SK-N-DZ (cell line): Measurements from ENCODE around the gene AIFM3.
A peak's percentile ranks its signal among the peaks of the same experiment; 100 is the strongest.
"Not testable (repeated sequence)": the region's sequence is repeated elsewhere in the genome, so short reads cannot be mapped to it uniquely, and the experiment has no call there.

Source experiments
- DNase-seq: peaks from one replicate; pipeline ENCODE4 v3.0.0-alpha.2; 2015; ENCODE audit warnings: low spot score

AIFM3 gene

GRCh38 chr22:21003782-21004181, 36.7 kb downstream of the AIFM3 start:
- no peak for DNase-seq

GRCh38 chr22:21009208-21009607, 42.2 kb downstream of the AIFM3 start:
- DNase-seq = not testable (repeated sequence)

- DNase-seq = no peak
Observed at GRCh38 chr22:21009638-21010425, 42.8 kb downstream of the AIFM3 start.

GRCh38 chr22:21010426-21011113, 43.5 kb downstream of the AIFM3 start:
- DNase-seq = no peak

GRCh38 chr22:21012446-21013407, 45.7 kb downstream of the AIFM3 start:
- no peak for DNase-seq

- no peak for DNase-seq
Observed at GRCh38 chr22:21013657-21014201, 46.7 kb downstream of the AIFM3 start.

GRCh38 chr22:21014202-21014725, 47.2 kb downstream of the AIFM3 start:
- peak; percentile 97 for DNase-seq

GRCh38 chr22:21014726-21015465, 47.8 kb downstream of the AIFM3 start, which contains the start of gene P2RX6:
Gene P2RX6, plus strand, starts transcription at chr22:21015165. Its CDS starts 10 bp downstream, at chr22:21015175.
- DNase-seq = peak; percentile 77

GRCh38 chr22:21015466-21016006, 48.5 kb downstream of the AIFM3 start:
- no peak for DNase-seq

GRCh38 chr22:21016644-21017420, 49.8 kb downstream of the AIFM3 start:
- DNase-seq = no peak

- no peak for DNase-seq
Observed at GRCh38 chr22:21018314-21018713, 51.3 kb downstream of the AIFM3 start.

GRCh38 chr22:21020802-21021429, 53.9 kb downstream of the AIFM3 start:
- peak; percentile 53 for DNase-seq

- DNase-seq = no peak
Observed at GRCh38 chr22:21022507-21022906, 55.5 kb downstream of the AIFM3 start.

GRCh38 chr22:21022955-21023614, 56.0 kb downstream of the AIFM3 start:
- DNase-seq = no peak

GRCh38 chr22:21025266-21025665, 58.2 kb downstream of the AIFM3 start:
- no peak for DNase-seq

- DNase-seq = no peak
Observed at GRCh38 chr22:21025763-21026755, 59.0 kb downstream of the AIFM3 start.
